GM12878 (cell line): ENCODE data around the gene MOGAT1. TPM values are rescaled to one million over a fixed set of nuclear protein-coding genes. Genes with fewer than 3 reads are reported as not detected.

Experiments
- ATAC-seq: fragments of 200-7000 bp; cut with Tn5 transposase; 3 replicates; pipeline ENCODE4 v1.9.1; 2020; ENCODE audit warnings: mild to moderate bottlenecking, moderate library complexity
- BruUV-seq: library from RNA; stranded (reverse); fragments of 400-500 nt; replicated peaks from 2 replicates; lab custom pipeline; 2021; lab: Mats Ljungman, UMichigan
- CTCF ChIA-PET: fragments of 300-600 bp; sonication (Branson Sonifier 250); formaldehyde crosslinking; extraction: SDS; loops from one replicate; lab custom pipeline; 2021; ENCODE audit warnings: inconsistent platforms; lab: Yijun Ruan, JAX
- POLR2A ChIA-PET: fragments of 350-600 bp; formaldehyde crosslinking; extraction: SDS; loops from one replicate; lab custom pipeline; 2021; ENCODE audit warnings: inconsistent platforms; lab: Charles Lee
- RAD21 ChIA-PET: fragments of 300-600 bp; sonication (Branson Sonifier 250); formaldehyde crosslinking; loops from one replicate; lab custom pipeline; 2023; ENCODE audit warnings: antibody characterized with exemption; ENCODE audit not compliant: unreplicated experiment; lab: Charles Lee
- SMC1A ChIA-PET: fragments of 300-600 bp; sonication (Branson Sonifier 250); formaldehyde crosslinking; loops from one replicate; lab custom pipeline; 2023; ENCODE audit not compliant: unreplicated experiment, uncharacterized antibody; lab: Charles Lee
- DNase-seq: peaks from one replicate; pipeline ENCODE4 v3.0.0-alpha.2; 2011; ENCODE audit warnings: low read depth, low spot score
- FAIRE-seq: peaks from 3 replicates; lab custom pipeline; 2011; peaks lifted over from hg19 to GRCh38; lab: Jason Lieb, UNC
- H2AFZ ChIP-seq: 2 replicates; pipeline ENCODE4 v1.6.0; 2011; ENCODE audit warnings: low read depth, low read length, control low read depth; ENCODE audit not compliant: control insufficient read depth
- H3K27ac ChIP-seq: 2 replicates; pipeline ENCODE4 v1.5.1; 2011; ENCODE audit warnings: control low read depth; ENCODE audit not compliant: control insufficient read depth, insufficient read depth
- H3K27me3 ChIP-seq, 2 experiments: replicated peaks in 1 of 2; 2 replicates each; pipeline versions ENCODE4 v1.6.0 to v1.6.1; 2011; ENCODE audit warnings: low read length in 1 of 2; ENCODE audit not compliant: control insufficient read depth in 2 of 2, insufficient read depth in 2 of 2
- H3K36me3 ChIP-seq, 2 experiments: 2 replicates each; pipeline ENCODE4 v1.5.1; 2011; ENCODE audit warnings: low read length in 1 of 2; ENCODE audit not compliant: control insufficient read depth in 2 of 2, insufficient read depth in 2 of 2
- H3K4me1 ChIP-seq: 2 replicates; pipeline ENCODE4 v1.6.1; 2011; ENCODE audit warnings: mild to moderate bottlenecking, low read length, moderate library complexity, mixed read lengths; ENCODE audit not compliant: control insufficient read depth, insufficient read depth
- H3K4me2 ChIP-seq: 2 replicates; pipeline ENCODE4 v1.6.0; 2011; ENCODE audit warnings: control low read depth; ENCODE audit not compliant: control insufficient read depth, insufficient read depth
- H3K4me3 ChIP-seq: fragments of 200-600 bp; sonication (generic); 2 replicates; pipeline ENCODE4 v1.5.1; 2016
- H3K79me2 ChIP-seq: 2 replicates; pipeline ENCODE4 v1.6.0; 2011; ENCODE audit warnings: low read length; ENCODE audit not compliant: control insufficient read depth, insufficient read depth
- H3K9ac ChIP-seq: 2 replicates; pipeline ENCODE4 v1.8.0; 2011; ENCODE audit warnings: low read length, control low read depth, mixed read lengths; ENCODE audit not compliant: control insufficient read depth, insufficient read depth
- H3K9me3 ChIP-seq: replicated peaks from 3 replicates; pipeline ENCODE4 v1.5.1; 2011; ENCODE audit warnings: mild to moderate bottlenecking, low read length; ENCODE audit not compliant: control insufficient read depth, insufficient read depth
- H4K20me1 ChIP-seq: 2 replicates; pipeline ENCODE4 v1.6.0; 2011; ENCODE audit not compliant: control insufficient read depth, insufficient read depth
- ATF7 ChIP-seq: fragments of 450-650 bp; IDR thresholded peaks from 2 replicates; pipeline ENCODE4 v1.6.1; 2016; ENCODE audit warnings: low read depth, mild to moderate bottlenecking
- BACH1 ChIP-seq: fragments of 450-650 bp; IDR thresholded peaks from 2 replicates; pipeline ENCODE4 v1.6.1; 2017; ENCODE audit warnings: mild to moderate bottlenecking, borderline replicate concordance
- CEBPB ChIP-seq, 2 experiments: fragments of 150-350 bp in 1 of 2; IDR thresholded peaks; 2 replicates each; pipeline ENCODE4 v1.6.1; 2012 to 2014; ENCODE audit warnings: low read depth in 2 of 2, low read length in 2 of 2, borderline replicate concordance in 1 of 2, inconsistent platforms in 1 of 2
- CEBPZ ChIP-seq: fragments of 150-350 bp; IDR thresholded peaks from 2 replicates; pipeline ENCODE4 v1.6.1; 2016; ENCODE audit warnings: low read depth, low read length
- JUNB ChIP-seq: IDR thresholded peaks from 2 replicates; pipeline ENCODE4 v1.6.1; 2016; ENCODE audit warnings: antibody characterized with exemption, mild to moderate bottlenecking
- KDM1A ChIP-seq: fragments of 200-600 bp; sonication (generic); IDR thresholded peaks from 2 replicates; pipeline ENCODE4 v1.6.1; 2016; ENCODE audit warnings: borderline replicate concordance
- MAX ChIP-seq: IDR thresholded peaks from 2 replicates; pipeline ENCODE4 v1.6.1; 2012; ENCODE audit warnings: low read depth, low read length, improper control_type of control experiment
- MYB ChIP-seq: fragments of 150-350 bp; IDR thresholded peaks from 2 replicates; pipeline ENCODE4 v1.6.1; 2014; ENCODE audit warnings: mild to moderate bottlenecking, low read depth, low read length, borderline replicate concordance
- MYC ChIP-seq: IDR thresholded peaks from 2 replicates; pipeline ENCODE4 v1.6.1; 2011; ENCODE audit warnings: mild to moderate bottlenecking, low read length, moderate library complexity, inconsistent platforms; ENCODE audit not compliant: insufficient read depth, insufficient replicate concordance, insufficient read length, severe bottlenecking
- PAX8 ChIP-seq: fragments of 450-650 bp; IDR thresholded peaks from 2 replicates; pipeline ENCODE4 v1.6.1; 2017; ENCODE audit warnings: mild to moderate bottlenecking, moderate library complexity
- POLR2AphosphoS2 ChIP-seq: IDR thresholded peaks from 2 replicates; pipeline ENCODE4 v1.6.1; 2011; ENCODE audit warnings: low read depth, mild to moderate bottlenecking, low read length, improper control_type of control experiment, moderate library complexity
- RB1 ChIP-seq: fragments of 450-650 bp; formaldehyde crosslinking; IDR thresholded peaks from 2 replicates; pipeline ENCODE4 v1.6.1; 2017; ENCODE audit warnings: mild to moderate bottlenecking, borderline replicate concordance
- RBBP5 ChIP-seq: fragments of 200-600 bp; sonication (generic); conservative IDR thresholded peaks from 2 replicates; pipeline ENCODE4 v1.6.1; 2016
- SMARCA5 ChIP-seq: fragments of 450-650 bp; IDR thresholded peaks from 2 replicates; pipeline ENCODE4 v1.6.1; 2017; ENCODE audit warnings: mild to moderate bottlenecking
- TAF1 ChIP-seq: IDR thresholded peaks from 2 replicates; pipeline ENCODE4 v1.6.1; 2011; ENCODE audit warnings: mild to moderate bottlenecking, low read depth, low read length, borderline replicate concordance
- ZBED1 ChIP-seq: IDR thresholded peaks from 2 replicates; pipeline ENCODE4 v1.6.1; 2016; ENCODE audit warnings: borderline replicate concordance
- ZSCAN29 ChIP-seq: fragments of 450-650 bp; IDR thresholded peaks from 2 replicates; pipeline ENCODE4 v1.6.1; 2017; ENCODE audit warnings: mild to moderate bottlenecking, moderate library complexity
- WGBS: methylation state at CpG from one replicate; pipeline ENCODE4 v1.1.6; 2016; ENCODE audit warnings: low lambda C conversion rate; ENCODE audit not compliant: insufficient replicate concordance, insufficient coverage; ENCODE audit errors: missing lambda C conversion rate; 5-methylcytosine and 5-hydroxymethylcytosine counted together
- in situ Hi-C: fragments of 300-500 bp; cut with MboI; formaldehyde crosslinking; loops from 9 replicates; pipeline ENCODE4 v1.14.3; 2018; ENCODE audit warnings: mixed read lengths
- intact Hi-C: fragments of 100-400 bp; cut with micrococcal nuclease; formaldehyde crosslinking; loops from one replicate; pipeline ENCODE4 v1.14.2; 2022; ENCODE audit not compliant: unreplicated experiment
- polyA plus RNA-seq, 11 experiments: library from polyadenylated mRNA; depleted of rRNA in 4 of 11; unstranded in 6 of 11; stranded (reverse) in 5 of 11; fragments of >200 nt; fragmentation: Nextera tagmentation in 4 of 11; fragmentation: Illumina TruSeq in 1 of 11; extraction: Ambion mirVana in 4 of 11; extraction: Trizol in 1 of 11; gene quantifications; 1 replicate in 1 of 11; 2 replicates in 10 of 11; pipeline versions ENCODE4 v1.2.1 to v1.2.3, GENCODE V29; 2011 to 2016; ENCODE audit warnings: inconsistent platforms in 2 of 11, missing spikeins in 2 of 11, low read depth in 1 of 11
- total RNA-seq, 4 experiments: library from RNA; depleted of rRNA in 3 of 4; stranded (reverse); fragments of >200 nt in 3 of 4; fragmentation: Illumina TruSeq in 1 of 4; extraction: Trizol in 1 of 4; gene quantifications; 2 replicates each; pipeline versions ENCODE4 v1.2.1 to v1.2.3, GENCODE V29; 2013 to 2021
- TF ChIP-seq, protein P1 (sequence below): IDR thresholded peaks from 2 replicates; pipeline ENCODE4 v1.6.1; 2012; ENCODE audit warnings: improper control_type of control experiment, low read depth, low read length; ENCODE audit not compliant: insufficient replicate concordance

The MOGAT1 gene
- total and polyA plus RNA-seq, 10 of the 15 experiments (the other 5 are each of a cell fraction or from before 2014, with no cell fraction given) = not detected

DNA sequence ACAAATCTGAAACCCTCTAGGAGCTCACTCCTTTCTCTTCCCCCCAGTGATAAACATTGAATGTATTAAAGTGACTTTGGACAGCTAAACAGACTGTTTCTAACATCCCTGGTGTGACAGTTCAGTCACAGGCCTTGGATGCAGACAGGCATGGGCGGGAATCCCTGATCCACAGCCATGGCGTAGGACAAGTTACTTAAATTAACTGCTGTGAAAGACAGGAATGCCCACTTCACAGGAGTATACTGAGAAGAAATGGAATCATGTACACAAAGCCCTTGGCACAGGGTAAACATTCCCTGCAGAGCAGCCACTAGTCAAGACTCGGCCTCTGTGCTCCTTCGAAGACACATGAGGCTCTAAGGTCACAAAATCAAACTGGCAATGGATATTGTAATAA is 49.6 kb upstream of the MOGAT1 start:
- no TSS peak for BruUV-seq
- no peak for DNase-seq
- no peak for ATAC-seq
- H2AFZ ChIP-seq = no peak overlapping the region
- H3K9ac ChIP-seq = no peak overlapping the region
- H3K27me3 ChIP-seq = no peaks in the 10 kb centered on the region
- no peak overlapping the region for H3K27ac ChIP-seq
- no peak for FAIRE-seq
- no peak overlapping the region for H3K4me3 ChIP-seq
- peaks cover 1 to 22% of the 10 kb centered on the region in 2 experiments for H3K36me3 ChIP-seq
- CTCF ChIA-PET = interaction anchor here (2.1 kb wide), 1 partner anchor 27 kb away, joined by 5 read pairs; no protein-coding TSS in a partner anchor
- POLR2A ChIA-PET = no interaction called here
- no peaks in the 10 kb centered on the region for H3K9me3 ChIP-seq
- SMC1A ChIA-PET = no interaction called here
- RAD21 ChIA-PET = no interaction called here
- no peaks in the 10 kb centered on the region for H4K20me1 ChIP-seq
- 94% methylated on average over 4 of the region's 4 CpGs for WGBS
- H3K4me1 ChIP-seq = no peaks in the 10 kb centered on the region
- in situ Hi-C loops (no loop called here), intact Hi-C loops (no loop called here)
- H3K79me2 ChIP-seq = no peaks in the 10 kb centered on the region
- H3K4me2 ChIP-seq = no peak overlapping the region
- TF ChIP-seq TAF1 (no peak), POLR2AphosphoS2 (no peak), MYC (no peak), RBBP5 (no peak), MAX (no peak), ZBED1 (no peak), ZSCAN29 (no peak), CEBPZ (no peak), CEBPB (IDR thresholded peaks at IDR 0.05; ENCODE audit: borderline replicate concordance in 1 of 2, low read depth in 2 of 2, low read length in 2 of 2) (no peak), KDM1A (no peak), SMARCA5 (no peak), BACH1 (no peak), MYB (no peak), PAX8 (no peak), ATF7 (no peak), JUNB (no peak), RB1 (no peak)
- TF ChIP-seq, protein P1, sequence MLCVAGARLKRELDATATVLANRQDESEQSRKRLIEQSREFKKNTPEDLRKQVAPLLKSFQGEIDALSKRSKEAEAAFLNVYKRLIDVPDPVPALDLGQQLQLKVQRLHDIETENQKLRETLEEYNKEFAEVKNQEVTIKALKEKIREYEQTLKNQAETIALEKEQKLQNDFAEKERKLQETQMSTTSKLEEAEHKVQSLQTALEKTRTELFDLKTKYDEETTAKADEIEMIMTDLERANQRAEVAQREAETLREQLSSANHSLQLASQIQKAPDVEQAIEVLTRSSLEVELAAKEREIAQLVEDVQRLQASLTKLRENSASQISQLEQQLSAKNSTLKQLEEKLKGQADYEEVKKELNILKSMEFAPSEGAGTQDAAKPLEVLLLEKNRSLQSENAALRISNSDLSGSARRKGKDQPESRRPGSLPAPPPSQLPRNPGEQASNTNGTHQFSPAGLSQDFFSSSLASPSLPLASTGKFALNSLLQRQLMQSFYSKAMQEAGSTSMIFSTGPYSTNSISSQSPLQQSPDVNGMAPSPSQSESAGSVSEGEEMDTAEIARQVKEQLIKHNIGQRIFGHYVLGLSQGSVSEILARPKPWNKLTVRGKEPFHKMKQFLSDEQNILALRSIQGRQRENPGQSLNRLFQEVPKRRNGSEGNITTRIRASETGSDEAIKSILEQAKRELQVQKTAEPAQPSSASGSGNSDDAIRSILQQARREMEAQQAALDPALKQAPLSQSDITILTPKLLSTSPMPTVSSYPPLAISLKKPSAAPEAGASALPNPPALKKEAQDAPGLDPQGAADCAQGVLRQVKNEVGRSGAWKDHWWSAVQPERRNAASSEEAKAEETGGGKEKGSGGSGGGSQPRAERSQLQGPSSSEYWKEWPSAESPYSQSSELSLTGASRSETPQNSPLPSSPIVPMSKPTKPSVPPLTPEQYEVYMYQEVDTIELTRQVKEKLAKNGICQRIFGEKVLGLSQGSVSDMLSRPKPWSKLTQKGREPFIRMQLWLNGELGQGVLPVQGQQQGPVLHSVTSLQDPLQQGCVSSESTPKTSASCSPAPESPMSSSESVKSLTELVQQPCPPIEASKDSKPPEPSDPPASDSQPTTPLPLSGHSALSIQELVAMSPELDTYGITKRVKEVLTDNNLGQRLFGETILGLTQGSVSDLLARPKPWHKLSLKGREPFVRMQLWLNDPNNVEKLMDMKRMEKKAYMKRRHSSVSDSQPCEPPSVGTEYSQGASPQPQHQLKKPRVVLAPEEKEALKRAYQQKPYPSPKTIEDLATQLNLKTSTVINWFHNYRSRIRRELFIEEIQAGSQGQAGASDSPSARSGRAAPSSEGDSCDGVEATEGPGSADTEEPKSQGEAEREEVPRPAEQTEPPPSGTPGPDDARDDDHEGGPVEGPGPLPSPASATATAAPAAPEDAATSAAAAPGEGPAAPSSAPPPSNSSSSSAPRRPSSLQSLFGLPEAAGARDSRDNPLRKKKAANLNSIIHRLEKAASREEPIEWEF = no peak
